ENCODE measurements around the gene ALDH7A1. TPM values are rescaled to one million over a fixed set of nuclear protein-coding genes. Genes with fewer than 3 reads are reported as not detected.
"Not testable (repeated sequence)": the region's sequence is repeated elsewhere in the genome, so short reads cannot be mapped to it uniquely, and the experiment has no call there.

Gene ALDH7A1
- total and polyA plus RNA-seq, 11 donors: 12.3 to 67.6 (median 30.9) TPM

DNA sequence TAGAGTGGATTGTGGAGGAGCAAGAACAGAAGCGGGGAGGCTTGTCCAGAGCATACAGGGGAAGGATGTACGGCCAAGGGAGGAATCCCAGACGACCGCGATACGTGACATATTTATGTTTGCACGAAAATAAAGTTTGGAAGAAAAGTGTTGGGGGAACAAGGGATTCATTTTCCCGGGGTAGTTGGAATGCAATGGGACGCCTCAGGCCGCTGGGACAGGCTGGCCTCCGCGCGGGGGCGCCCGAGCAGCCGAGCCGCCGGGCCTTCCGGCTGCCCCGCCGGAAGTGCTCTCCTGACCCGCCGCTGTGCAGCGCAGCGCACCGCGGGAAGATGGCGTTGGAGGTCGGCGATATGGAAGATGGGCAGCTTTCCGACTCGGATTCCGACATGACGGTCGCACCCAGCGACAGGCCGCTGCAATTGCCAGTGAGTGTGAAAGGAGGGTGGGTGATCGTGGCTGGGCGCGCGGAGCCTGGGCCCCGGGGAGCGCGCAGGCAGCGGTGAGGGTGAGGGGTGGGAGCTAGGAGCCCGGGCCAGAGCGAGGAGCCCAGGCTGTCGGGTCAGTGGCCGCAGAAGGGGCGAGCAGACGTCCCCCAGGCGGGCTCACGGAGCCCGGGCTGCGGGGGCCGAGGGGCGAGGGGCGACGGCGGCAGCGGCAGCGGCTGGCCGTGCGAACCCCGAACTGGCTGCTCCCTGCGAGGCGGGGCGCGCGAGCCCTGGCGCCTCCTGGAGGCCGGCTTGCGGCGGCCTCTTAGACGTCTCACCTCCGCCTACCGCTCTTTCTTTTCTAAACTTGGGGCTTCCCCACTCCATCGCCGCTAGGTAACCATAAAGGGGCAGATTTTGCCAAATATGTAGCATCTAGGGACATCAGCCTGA, 5.9 kb upstream of the ALDH7A1 start, which contains the start of gene PHAX:
Gene PHAX, plus strand, starts transcription at position 317 of the 881 bp plus-strand sequence. Its CDS starts 16 bp downstream, at position 333.
- H3K4me1 ChIP-seq: peaks cover 4 to 47% (median 31%) of the 10 kb centered on the region in 12 donors
- ATAC-seq (peak; percentile 78 to 99 (median 96)), DNase-seq (peak; percentile 76 to 89 (median 83))
- peak within 1 kb of the TSS; percentile 85 to 100 (median 98) for H3K4me3 ChIP-seq
- H3K27ac ChIP-seq: peak within 1 kb of the TSS; percentile 69 to 92 (median 88)
- 2 to 6% (median 3%) methylated on average over 29 to 79 of the region's 79 CpGs for WGBS, 4 donors
- H3K27me3 ChIP-seq: no peaks in the 10 kb centered on the region
- peaks cover 0 to 28% (median 24%) of the 10 kb centered on the region in 9 donors for H3K36me3 ChIP-seq
- no peaks in the 10 kb centered on the region for H3K9me3 ChIP-seq
- intact Hi-C loops (cut with DNase I): loop anchor here in 2 of 10 donors (5.0 kb wide), 2 partner anchors 59 to 249 kb away; no protein-coding TSS in a partner anchor
- no peak for TF ChIP-seq POLR2A (IDR thresholded peaks at IDR 0.05)
- TF ChIP-seq, protein P1, sequence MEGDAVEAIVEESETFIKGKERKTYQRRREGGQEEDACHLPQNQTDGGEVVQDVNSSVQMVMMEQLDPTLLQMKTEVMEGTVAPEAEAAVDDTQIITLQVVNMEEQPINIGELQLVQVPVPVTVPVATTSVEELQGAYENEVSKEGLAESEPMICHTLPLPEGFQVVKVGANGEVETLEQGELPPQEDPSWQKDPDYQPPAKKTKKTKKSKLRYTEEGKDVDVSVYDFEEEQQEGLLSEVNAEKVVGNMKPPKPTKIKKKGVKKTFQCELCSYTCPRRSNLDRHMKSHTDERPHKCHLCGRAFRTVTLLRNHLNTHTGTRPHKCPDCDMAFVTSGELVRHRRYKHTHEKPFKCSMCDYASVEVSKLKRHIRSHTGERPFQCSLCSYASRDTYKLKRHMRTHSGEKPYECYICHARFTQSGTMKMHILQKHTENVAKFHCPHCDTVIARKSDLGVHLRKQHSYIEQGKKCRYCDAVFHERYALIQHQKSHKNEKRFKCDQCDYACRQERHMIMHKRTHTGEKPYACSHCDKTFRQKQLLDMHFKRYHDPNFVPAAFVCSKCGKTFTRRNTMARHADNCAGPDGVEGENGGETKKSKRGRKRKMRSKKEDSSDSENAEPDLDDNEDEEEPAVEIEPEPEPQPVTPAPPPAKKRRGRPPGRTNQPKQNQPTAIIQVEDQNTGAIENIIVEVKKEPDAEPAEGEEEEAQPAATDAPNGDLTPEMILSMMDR (IDR thresholded peaks at IDR 0.05): peak; percentile 51 to 90 (median 74)

DNA sequence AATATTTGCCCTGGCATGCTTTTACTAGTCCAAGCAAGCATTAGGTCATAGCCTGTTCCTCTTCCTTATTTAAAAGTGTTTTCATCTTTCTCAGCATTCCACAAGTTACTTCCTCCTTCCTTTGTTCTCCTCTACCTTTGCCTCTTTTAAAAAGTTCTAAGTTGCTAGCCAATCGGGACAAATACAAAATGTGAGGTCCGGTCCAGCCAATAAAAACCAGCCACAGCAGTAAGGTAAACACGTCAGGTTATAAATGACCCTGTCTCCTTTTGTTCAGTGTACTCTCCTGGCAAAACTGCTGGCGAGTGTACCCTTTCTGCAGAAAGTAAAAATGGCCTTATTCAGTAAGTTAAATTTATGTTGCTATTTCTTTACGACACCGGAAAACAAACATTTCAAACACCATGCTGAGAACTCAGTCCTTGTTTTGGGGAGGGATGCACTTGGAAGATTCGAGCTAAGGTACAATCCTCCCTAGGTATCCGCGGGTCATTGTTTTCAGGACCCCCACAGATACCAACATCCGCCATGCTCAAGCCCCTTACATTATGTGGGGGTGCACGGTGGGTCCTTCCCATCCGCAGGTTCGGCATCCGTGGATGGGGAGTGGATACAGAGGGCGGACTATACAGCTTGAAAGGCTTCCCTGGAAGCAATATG, 5.1 kb upstream of the ALDH7A1 start:
- ATAC-seq, H3K9me3 ChIP-seq, H3K27me3 ChIP-seq, DNase-seq: not testable (repeated sequence)
- H3K4me1 ChIP-seq: peaks cover 4 to 39% (median 24%) of the 10 kb centered on the region in 12 donors
- WGBS, 4 donors: 62 to 72% (median 68%) methylated on average over 15 of the region's 15 CpGs
- H3K36me3 ChIP-seq: peaks cover 0 to 20% (median 16%) of the 10 kb centered on the region in 9 donors
- intact Hi-C loops (cut with DNase I): loop anchor here in 6 of 10 donors (5.0 kb wide), 4 partner anchors 58 to 263 kb away; no protein-coding TSS in a partner anchor
- peak overlapping the region in 9 of 12 donors; percentile 85 to 100 (median 98) for H3K4me3 ChIP-seq
- peak overlapping the region; percentile 69 to 92 (median 88) for H3K27ac ChIP-seq

GRCh38 chr5:126599499-126599898, 4.5 kb upstream of the ALDH7A1 start:
- 92 to 96% (median 95%) methylated on average over 7 of the region's 7 CpGs for WGBS, 4 donors
- intact Hi-C loops (cut with DNase I): loop anchor here in 5 of 10 donors (5.0 kb wide), 3 partner anchors 247 to 262 kb away; no protein-coding TSS in a partner anchor
- Histone ChIP-seq H3K27me3 (no peaks in the 10 kb centered on the region), H3K4me1 (peaks cover 4 to 33% (median 22%) of the 10 kb centered on the region in 12 donors), H3K9me3 (no peaks in the 10 kb centered on the region), H3K4me3 (no peak overlapping the region), H3K27ac (peak overlapping the region in 3 of 12 donors; percentile 11 to 85 (median 84)), H3K36me3 (peaks cover 0 to 14% (median 11%) of the 10 kb centered on the region in 9 donors)
- no peak for ATAC-seq
- no peak for DNase-seq
- TF ChIP-seq, protein P1 (IDR thresholded peaks at IDR 0.05): no peak
- no peak for TF ChIP-seq POLR2A (IDR thresholded peaks at IDR 0.05)

- no peak overlapping the region for H3K4me3 ChIP-seq
- intact Hi-C loops (cut with DNase I): loop anchor here in 5 of 10 donors (5.0 kb wide), 3 partner anchors 245 to 260 kb away; no protein-coding TSS in a partner anchor
- ATAC-seq (no peak), DNase-seq (no peak)
- TF ChIP-seq, protein P1 (IDR thresholded peaks at IDR 0.05): no peak
- TF ChIP-seq POLR2A (IDR thresholded peaks at IDR 0.05): no peak
- H3K27ac ChIP-seq: no peak overlapping the region
- H3K4me1 ChIP-seq: peaks cover under 1 to 31% (median 23%) of the 10 kb centered on the region in 12 donors
- peaks cover 0 to 8% (median 1%) of the 10 kb centered on the region in 9 donors for H3K36me3 ChIP-seq
- H3K9me3 ChIP-seq: no peaks in the 10 kb centered on the region
- no peaks in the 10 kb centered on the region for H3K27me3 ChIP-seq
- WGBS, 4 donors: 74 to 85% (median 81%) methylated on average over 4 of the region's 4 CpGs
Measured at GRCh38 chr5:126597156-126597555, 2.1 kb upstream of the ALDH7A1 start.
